Endothelial cell (in vitro differentiated cells): ENCODE data around the gene KAT2B. TPM values are rescaled to one million over a fixed set of nuclear protein-coding genes. Genes with fewer than 3 reads are reported as not detected.

ENCODE experiments used
- DNase-seq: peaks from one replicate; pipeline ENCODE4 v3.0.0; 2021; ENCODE audit warnings: low spot score
- H3K27ac Mint-ChIP-seq: one replicate; pipeline ENCODE4 v1.8.0; 2021; ENCODE audit warnings: mixed read lengths, inconsistent platforms; ENCODE audit not compliant: unreplicated experiment
- H3K27me3 Mint-ChIP-seq: one replicate; pipeline ENCODE4 v1.8.0; 2021; ENCODE audit warnings: mild to moderate bottlenecking, moderate library complexity, mixed read lengths, inconsistent platforms; ENCODE audit not compliant: unreplicated experiment
- H3K36me3 Mint-ChIP-seq: one replicate; pipeline ENCODE4 v1.8.0; 2021; ENCODE audit warnings: mild to moderate bottlenecking, low read depth, mixed read lengths, inconsistent platforms; ENCODE audit not compliant: unreplicated experiment
- H3K4me1 Mint-ChIP-seq: one replicate; pipeline ENCODE4 v1.8.0; 2021; ENCODE audit warnings: mild to moderate bottlenecking, mixed read lengths, inconsistent platforms; ENCODE audit not compliant: unreplicated experiment
- H3K4me3 Mint-ChIP-seq: one replicate; pipeline ENCODE4 v1.8.0; 2021; ENCODE audit warnings: mild to moderate bottlenecking, mixed read lengths, inconsistent platforms; ENCODE audit not compliant: unreplicated experiment
- H3K9me3 Mint-ChIP-seq: one replicate; pipeline ENCODE4 v1.8.0; 2021; ENCODE audit warnings: mixed read lengths, inconsistent platforms; ENCODE audit not compliant: unreplicated experiment
- CTCF ChIP-seq: fragments of 200-600 bp; sonication (generic); IDR thresholded peaks from one replicate; pipeline ENCODE4 v1.5.0; 2021; ENCODE audit warnings: antibody characterized with exemption; ENCODE audit not compliant: unreplicated experiment
- long read RNA-seq: library from polyadenylated mRNA; unstranded; transcript quantifications from one replicate; pipeline ENCODE4 v2.0.0, GENCODE V29; 2020; ENCODE audit not compliant: unreplicated experiment
- total RNA-seq: library from RNA; stranded (reverse); fragmentation: NEBNext Ultra II Directional; extraction: Animal tissue kit (Norgen Biotek cat#: 25700); gene quantifications from one replicate; pipeline ENCODE4 v1.2.1, GENCODE V29; 2021; ENCODE audit not compliant: unreplicated experiment

The KAT2B gene
- total RNA-seq = 15.9 TPM
- long read RNA-seq = 0 reads

GRCh38 chr3:20039765-20040547 is at the start of gene KAT2B:
Gene KAT2B, plus strand, starts transcription at chr3:20040446. Its CDS starts 32 bp downstream, at chr3:20040478.
- Mint-ChIP-seq H3K9me3 (no peaks in the 10 kb centered on the region), H3K4me1 (peaks cover 22% of the 10 kb centered on the region), H3K36me3 (peaks cover 13% of the 10 kb centered on the region), H3K4me3 (peak within 1 kb of the TSS; percentile 97), H3K27me3 (peaks cover 5% of the 10 kb centered on the region), H3K27ac (peak within 1 kb of the TSS; percentile 61)
- TF ChIP-seq CTCF = peak; percentile 72
- peak; percentile 76 for DNase-seq

- Mint-ChIP-seq H3K27me3 (no peaks in the 10 kb centered on the region), H3K27ac (no peak overlapping the region)
Measured at GRCh38 chr3:19994796-19995195, 45.5 kb upstream of the KAT2B start.

DNA sequence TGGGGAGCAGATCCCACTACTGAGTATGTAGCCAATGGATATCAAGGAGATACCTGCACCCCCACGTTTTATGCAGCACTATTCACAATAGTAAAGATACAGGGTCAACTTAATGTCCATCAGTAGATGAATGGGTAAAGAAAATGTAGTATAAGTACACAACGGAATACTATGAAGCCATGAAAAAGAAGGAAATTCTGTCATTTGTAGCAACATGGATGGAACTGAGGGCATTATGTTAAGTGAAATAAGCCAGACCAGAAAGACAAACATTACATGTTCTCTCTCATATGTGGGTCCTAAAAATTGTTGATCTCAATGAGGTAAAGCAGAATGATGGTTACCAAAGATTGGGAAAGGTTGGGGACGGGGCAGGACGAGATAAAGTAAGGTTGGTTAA is 42.7 kb upstream of the KAT2B start:
- no peak for DNase-seq
- H3K36me3 Mint-ChIP-seq = no peaks in the 10 kb centered on the region
- H3K27ac Mint-ChIP-seq = no peak overlapping the region
- no peak for TF ChIP-seq CTCF
- no peaks in the 10 kb centered on the region for H3K27me3 Mint-ChIP-seq
- no peak overlapping the region for H3K4me3 Mint-ChIP-seq
- no peaks in the 10 kb centered on the region for H3K9me3 Mint-ChIP-seq
- no peaks in the 10 kb centered on the region for H3K4me1 Mint-ChIP-seq

More at GRCh38 chr3:19994796-19995195, 45.5 kb upstream of the KAT2B start:
- H3K4me1 Mint-ChIP-seq = no peaks in the 10 kb centered on the region
- H3K9me3 Mint-ChIP-seq = no peaks in the 10 kb centered on the region
- H3K4me3 Mint-ChIP-seq = no peak overlapping the region
- H3K36me3 Mint-ChIP-seq = no peaks in the 10 kb centered on the region
- TF ChIP-seq CTCF = no peak
- no peak for DNase-seq

GRCh38 chr3:20001932-20002331 is 38.3 kb upstream of the KAT2B start:
- Mint-ChIP-seq H3K36me3 (no peaks in the 10 kb centered on the region), H3K4me3 (no peak overlapping the region), H3K9me3 (no peaks in the 10 kb centered on the region), H3K27me3 (peaks cover 2% of the 10 kb centered on the region), H3K27ac (no peak overlapping the region), H3K4me1 (no peaks in the 10 kb centered on the region)
- TF ChIP-seq CTCF = no peak
- no peak for DNase-seq

DNA sequence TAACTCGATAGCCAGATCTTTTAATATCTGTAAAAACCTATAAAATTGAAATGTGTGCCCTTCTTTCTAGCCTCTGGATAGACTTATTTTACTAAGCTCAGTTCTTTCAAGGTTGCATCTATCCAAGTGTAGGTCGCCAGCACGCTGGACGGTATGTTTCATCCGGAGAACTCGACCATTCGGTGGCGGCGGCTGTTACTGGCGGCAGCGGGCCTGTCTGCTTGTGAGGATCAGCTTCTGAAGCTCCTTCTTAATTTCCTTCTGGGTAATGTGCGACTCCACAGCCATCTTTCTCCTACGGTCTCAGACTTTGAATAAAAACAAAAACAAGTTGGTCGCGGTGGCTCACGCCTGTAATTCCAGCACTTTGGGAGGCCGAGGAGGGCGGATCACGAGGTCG is 32.3 kb upstream of the KAT2B start:
- DNase-seq = no peak
- no peaks in the 10 kb centered on the region for H3K9me3 Mint-ChIP-seq
- TF ChIP-seq CTCF = no peak
- H3K27ac Mint-ChIP-seq = no peak overlapping the region
- H3K27me3 Mint-ChIP-seq = peaks cover 2% of the 10 kb centered on the region
- H3K4me3 Mint-ChIP-seq = no peak overlapping the region
- H3K4me1 Mint-ChIP-seq = no peaks in the 10 kb centered on the region
- H3K36me3 Mint-ChIP-seq = no peaks in the 10 kb centered on the region
